PC-3 (cell line): ENCODE results near the gene BORCS8.

Experiments used
- EZH2 ChIP-seq: fragments of 300-600 bp; sonication (generic); IDR thresholded peaks from one replicate; pipeline ENCODE4 v1.6.1; 2017; ENCODE audit warnings: antibody characterized with exemption, mild to moderate bottlenecking, low read length; ENCODE audit not compliant: unreplicated experiment
- EZH2phosphoT487 ChIP-seq: fragments of 300-600 bp; sonication (generic); IDR thresholded peaks from 2 replicates; pipeline ENCODE4 v1.6.1; 2018; ENCODE audit warnings: mild to moderate bottlenecking, antibody characterized with exemption, low read length, borderline replicate concordance
- TF ChIP-seq, protein P1 (sequence below): fragments of 300-600 bp; sonication (generic); conservative IDR thresholded peaks from 2 replicates; pipeline ENCODE4 v1.5.1; 2017; ENCODE audit warnings: antibody characterized with exemption, low read depth, mild to moderate bottlenecking, low read length

DNA sequence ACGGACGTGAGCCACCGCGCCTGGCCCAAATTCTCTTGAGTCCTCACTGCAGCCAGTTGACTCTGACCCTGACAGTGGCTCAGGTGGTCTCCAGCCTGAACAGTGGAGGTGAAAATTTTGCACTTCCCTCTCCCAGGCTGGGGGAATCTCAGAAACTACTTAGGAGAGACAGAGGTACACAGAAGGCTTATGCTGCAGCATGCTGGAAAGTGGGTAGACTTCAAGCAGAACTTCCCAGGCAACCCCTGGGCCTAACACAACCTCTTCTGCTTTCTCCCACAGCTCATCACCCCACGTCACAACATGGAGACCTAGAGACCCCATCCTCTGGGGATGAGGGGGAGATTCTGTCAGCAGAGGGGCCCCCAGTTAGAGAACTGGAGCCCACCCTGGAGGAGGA is 34.3 kb upstream of the BORCS8 start:
- TF ChIP-seq, protein P1, sequence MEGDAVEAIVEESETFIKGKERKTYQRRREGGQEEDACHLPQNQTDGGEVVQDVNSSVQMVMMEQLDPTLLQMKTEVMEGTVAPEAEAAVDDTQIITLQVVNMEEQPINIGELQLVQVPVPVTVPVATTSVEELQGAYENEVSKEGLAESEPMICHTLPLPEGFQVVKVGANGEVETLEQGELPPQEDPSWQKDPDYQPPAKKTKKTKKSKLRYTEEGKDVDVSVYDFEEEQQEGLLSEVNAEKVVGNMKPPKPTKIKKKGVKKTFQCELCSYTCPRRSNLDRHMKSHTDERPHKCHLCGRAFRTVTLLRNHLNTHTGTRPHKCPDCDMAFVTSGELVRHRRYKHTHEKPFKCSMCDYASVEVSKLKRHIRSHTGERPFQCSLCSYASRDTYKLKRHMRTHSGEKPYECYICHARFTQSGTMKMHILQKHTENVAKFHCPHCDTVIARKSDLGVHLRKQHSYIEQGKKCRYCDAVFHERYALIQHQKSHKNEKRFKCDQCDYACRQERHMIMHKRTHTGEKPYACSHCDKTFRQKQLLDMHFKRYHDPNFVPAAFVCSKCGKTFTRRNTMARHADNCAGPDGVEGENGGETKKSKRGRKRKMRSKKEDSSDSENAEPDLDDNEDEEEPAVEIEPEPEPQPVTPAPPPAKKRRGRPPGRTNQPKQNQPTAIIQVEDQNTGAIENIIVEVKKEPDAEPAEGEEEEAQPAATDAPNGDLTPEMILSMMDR, result no peak
- TF ChIP-seq EZH2phosphoT487 (no peak), EZH2 (no peak)
